Choroid plexus epithelial cell (primary cell): ENCODE measurements around the gene SYNE2.
A peak's percentile ranks its signal among the peaks of the same experiment; 100 is the strongest.
"Not testable (repeated sequence)": the region's sequence is repeated elsewhere in the genome, so short reads cannot be mapped to it uniquely, and the experiment has no call there.

Experiments
- DNase-seq: peaks from one replicate; pipeline ENCODE4 v3.0.0-alpha.2; 2010; ENCODE audit warnings: low read depth
- H3K4me3 ChIP-seq: 2 replicates; pipeline ENCODE4 v1.5.1; 2011; ENCODE audit warnings: low read depth, mild to moderate bottlenecking, control low read depth, low read length, moderate library complexity
- TF ChIP-seq, protein P1 (sequence below): conservative IDR thresholded peaks from 2 replicates; pipeline ENCODE4 v1.5.1; 2011; ENCODE audit warnings: low read depth, mild to moderate bottlenecking, control low read depth, inconsistent platforms, low read length, moderate library complexity

Gene SYNE2

DNA sequence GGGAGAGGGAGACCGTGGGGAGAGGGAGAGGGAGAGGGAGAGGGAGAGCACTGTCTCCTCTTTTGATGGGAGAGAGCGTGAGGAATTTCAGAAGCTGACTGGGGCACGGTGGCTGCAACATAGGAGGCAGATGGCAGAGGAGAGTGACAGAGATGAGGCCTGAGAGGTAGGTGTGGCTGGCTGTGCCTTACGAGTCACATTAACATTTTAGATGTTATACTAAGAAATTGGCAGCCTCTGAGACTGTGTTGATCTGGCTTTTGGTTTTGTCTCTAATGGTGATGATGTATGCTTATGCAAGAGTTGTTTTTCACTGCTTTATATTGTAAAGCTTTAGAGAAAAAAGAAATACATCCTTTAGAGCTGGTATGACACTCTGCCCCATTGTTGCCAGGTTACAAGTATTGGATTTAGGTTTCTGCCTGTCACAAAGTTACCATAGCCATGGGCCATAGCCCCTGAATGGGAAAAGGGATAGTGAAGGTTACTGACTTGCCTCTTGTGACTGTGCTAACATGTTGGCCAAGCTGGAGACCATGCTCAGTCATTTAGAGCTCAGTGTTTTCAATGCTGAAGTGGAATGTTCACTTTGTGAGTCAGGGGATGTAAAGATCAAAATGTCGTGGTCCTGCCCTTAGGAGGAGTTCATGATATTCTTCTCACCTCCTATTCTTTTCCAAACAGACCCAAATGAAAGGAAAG is 186.2 kb downstream of the SYNE2 start:
- TF ChIP-seq, protein P1, sequence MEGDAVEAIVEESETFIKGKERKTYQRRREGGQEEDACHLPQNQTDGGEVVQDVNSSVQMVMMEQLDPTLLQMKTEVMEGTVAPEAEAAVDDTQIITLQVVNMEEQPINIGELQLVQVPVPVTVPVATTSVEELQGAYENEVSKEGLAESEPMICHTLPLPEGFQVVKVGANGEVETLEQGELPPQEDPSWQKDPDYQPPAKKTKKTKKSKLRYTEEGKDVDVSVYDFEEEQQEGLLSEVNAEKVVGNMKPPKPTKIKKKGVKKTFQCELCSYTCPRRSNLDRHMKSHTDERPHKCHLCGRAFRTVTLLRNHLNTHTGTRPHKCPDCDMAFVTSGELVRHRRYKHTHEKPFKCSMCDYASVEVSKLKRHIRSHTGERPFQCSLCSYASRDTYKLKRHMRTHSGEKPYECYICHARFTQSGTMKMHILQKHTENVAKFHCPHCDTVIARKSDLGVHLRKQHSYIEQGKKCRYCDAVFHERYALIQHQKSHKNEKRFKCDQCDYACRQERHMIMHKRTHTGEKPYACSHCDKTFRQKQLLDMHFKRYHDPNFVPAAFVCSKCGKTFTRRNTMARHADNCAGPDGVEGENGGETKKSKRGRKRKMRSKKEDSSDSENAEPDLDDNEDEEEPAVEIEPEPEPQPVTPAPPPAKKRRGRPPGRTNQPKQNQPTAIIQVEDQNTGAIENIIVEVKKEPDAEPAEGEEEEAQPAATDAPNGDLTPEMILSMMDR, result no peak
- H3K4me3 ChIP-seq, result no peak overlapping the region
- DNase-seq, result peak; percentile 13

GRCh38 chr14:64040044-64040443 is 187.2 kb downstream of the SYNE2 start:
- TF ChIP-seq, protein P1, result peak; percentile 53
- peak; percentile 60 for DNase-seq
- no peak overlapping the region for H3K4me3 ChIP-seq

GRCh38 chr14:64043296-64043695 is 190.5 kb downstream of the SYNE2 start:
- not testable (repeated sequence) for DNase-seq, H3K4me3 ChIP-seq

DNA sequence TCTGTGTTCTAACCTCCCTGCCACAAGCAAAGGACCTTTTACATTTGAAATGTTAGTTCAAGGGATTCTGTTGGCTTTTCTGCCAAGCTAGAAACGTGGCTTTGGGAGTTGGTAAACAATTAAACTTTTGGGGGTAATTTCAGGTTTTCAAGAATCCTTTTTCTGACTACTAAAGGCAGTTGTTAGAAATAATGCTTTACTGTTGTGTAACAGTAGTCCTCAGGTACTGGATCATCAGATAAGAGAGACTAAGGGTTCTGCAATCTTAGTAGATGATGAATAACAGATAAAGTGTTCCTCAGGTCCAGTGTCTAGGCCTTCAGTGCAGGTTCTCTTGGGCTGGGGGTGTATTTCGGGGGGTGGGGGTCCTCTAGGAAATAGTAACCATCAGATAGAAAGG is 192.3 kb downstream of the SYNE2 start:
- TF ChIP-seq, protein P1, result no peak
- H3K4me3 ChIP-seq, result no peak overlapping the region
- no peak for DNase-seq

- no peak overlapping the region for H3K4me3 ChIP-seq
- TF ChIP-seq, protein P1, result no peak
- DNase-seq, result no peak
Measured at GRCh38 chr14:64049616-64050381, 197.0 kb downstream of the SYNE2 start.

GRCh38 chr14:64053694-64054669 is 201.2 kb downstream of the SYNE2 start:
- TF ChIP-seq, protein P1, result no peak

DNA sequence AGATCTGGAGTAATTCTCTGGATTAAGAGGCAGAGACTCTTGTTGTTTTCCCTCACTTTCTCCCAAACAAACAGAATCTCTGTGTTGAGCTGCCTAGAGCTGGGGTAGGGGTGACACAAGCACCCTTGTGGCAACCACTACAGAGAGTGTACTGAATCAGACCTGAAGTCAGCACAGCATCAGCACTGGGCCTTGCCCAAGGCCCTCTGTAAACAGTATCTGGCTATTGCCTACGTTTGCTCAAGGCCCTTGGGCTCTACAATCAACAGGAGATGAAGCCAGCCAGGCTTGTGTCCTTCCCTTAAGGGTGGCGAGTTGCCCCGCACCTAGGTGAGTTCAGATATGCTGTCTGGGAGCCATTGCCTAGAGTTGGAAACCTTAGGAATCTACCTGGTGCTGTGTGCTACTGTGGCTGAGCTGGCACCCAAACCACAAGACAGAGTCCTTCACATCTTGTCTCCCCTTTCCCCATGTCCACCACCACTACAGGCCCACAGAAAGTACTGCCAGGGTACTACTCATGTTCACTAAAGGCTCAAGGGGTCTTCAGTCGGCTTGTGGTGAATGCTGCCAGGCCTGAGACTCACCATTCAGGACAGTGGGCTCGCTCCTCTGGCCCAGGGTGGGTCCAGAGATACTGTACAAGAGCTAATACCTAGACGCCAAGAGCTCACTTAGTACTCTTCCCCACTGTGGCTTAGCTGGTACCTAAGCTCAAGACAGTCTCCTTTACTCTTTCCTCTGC is 206.8 kb downstream of the SYNE2 start:
- DNase-seq, result no peak
- no peak overlapping the region for H3K4me3 ChIP-seq
- TF ChIP-seq, protein P1, result no peak

More at GRCh38 chr14:64053694-64054669, 201.2 kb downstream of the SYNE2 start:
- no peak overlapping the region for H3K4me3 ChIP-seq
- DNase-seq, result peak; percentile 37
